Peyer's patch (tissue), 4 donors: ENCODE data around the gene TEK.

Experiments
- POLR2A ChIP-seq, 2 donors: fragments of 450-650 bp; IDR thresholded peaks; one replicate each; pipeline ENCODE4 v1.5.1; 2017; ENCODE audit warnings: antibody characterized with exemption in 2 of 2, mild to moderate bottlenecking in 2 of 2, moderate library complexity in 2 of 2
- TF ChIP-seq, protein P1 (sequence below), 6 experiments: fragments of 450-650 bp in 4 of 6; fragments of 200-600 bp in 2 of 6; sonication (generic) in 1 of 6; IDR thresholded peaks; one replicate each; pipeline ENCODE4 v1.5.1; 2017 to 2019; ENCODE audit warnings: antibody characterized with exemption in 6 of 6, mild to moderate bottlenecking in 3 of 6, moderate library complexity in 1 of 6

- TF ChIP-seq, protein P1, sequence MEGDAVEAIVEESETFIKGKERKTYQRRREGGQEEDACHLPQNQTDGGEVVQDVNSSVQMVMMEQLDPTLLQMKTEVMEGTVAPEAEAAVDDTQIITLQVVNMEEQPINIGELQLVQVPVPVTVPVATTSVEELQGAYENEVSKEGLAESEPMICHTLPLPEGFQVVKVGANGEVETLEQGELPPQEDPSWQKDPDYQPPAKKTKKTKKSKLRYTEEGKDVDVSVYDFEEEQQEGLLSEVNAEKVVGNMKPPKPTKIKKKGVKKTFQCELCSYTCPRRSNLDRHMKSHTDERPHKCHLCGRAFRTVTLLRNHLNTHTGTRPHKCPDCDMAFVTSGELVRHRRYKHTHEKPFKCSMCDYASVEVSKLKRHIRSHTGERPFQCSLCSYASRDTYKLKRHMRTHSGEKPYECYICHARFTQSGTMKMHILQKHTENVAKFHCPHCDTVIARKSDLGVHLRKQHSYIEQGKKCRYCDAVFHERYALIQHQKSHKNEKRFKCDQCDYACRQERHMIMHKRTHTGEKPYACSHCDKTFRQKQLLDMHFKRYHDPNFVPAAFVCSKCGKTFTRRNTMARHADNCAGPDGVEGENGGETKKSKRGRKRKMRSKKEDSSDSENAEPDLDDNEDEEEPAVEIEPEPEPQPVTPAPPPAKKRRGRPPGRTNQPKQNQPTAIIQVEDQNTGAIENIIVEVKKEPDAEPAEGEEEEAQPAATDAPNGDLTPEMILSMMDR (IDR thresholded peaks at IDR 0.05) = no peak
- TF ChIP-seq POLR2A (IDR thresholded peaks at IDR 0.05) = no peak
These were observed 20.0 kb upstream of the TEK start for GRCh38 chr9:27088981-27089380.
